HCT116 (cell line): ENCODE results near the gene CFI. TPM values are rescaled to one million over a fixed set of nuclear protein-coding genes. Genes with fewer than 3 reads are reported as not detected.

ENCODE experiments used
- ATAC-seq: fragments of 200-7000 bp; cut with Tn5 transposase; 2 replicates; pipeline ENCODE4 v1.9.1; 2020; ENCODE audit warnings: mild to moderate bottlenecking, moderate library complexity
- BruUV-seq: library from RNA; stranded (reverse); fragments of 400-500 nt; replicated peaks from 2 replicates; lab custom pipeline; 2021; lab: Mats Ljungman, UMichigan
- CTCF ChIA-PET: fragments of 300-600 bp; sonication (Branson Sonifier 250); formaldehyde crosslinking; loops from one replicate; lab custom pipeline; 2021; ENCODE audit warnings: antibody characterized with exemption; lab: Charles Lee
- POLR2A ChIA-PET: fragments of 300-600, 350-600 bp; sonication (Branson Sonifier 250); formaldehyde crosslinking; loops from one replicate; lab custom pipeline; 2021; ENCODE audit warnings: antibody characterized with exemption; lab: Charles Lee
- RAD21 ChIA-PET, 2 experiments: fragments of 300-600 bp; sonication (Branson Sonifier 250); formaldehyde crosslinking; loops; one replicate each; lab custom pipeline; 2023; ENCODE audit warnings: low total read pairs in 2 of 2; ENCODE audit not compliant: uncharacterized antibody in 2 of 2, unreplicated experiment in 2 of 2, low non-redundant PET in 1 of 2; lab: Charles Lee
- DNase-seq: peaks from one replicate; pipeline ENCODE4 v3.0.0-alpha.2; 2010; ENCODE audit warnings: low read depth, low spot score
- H2AFZ ChIP-seq: fragments of 200-600 bp; shearing (Covaris generic), sonication (generic); 2 replicates; pipeline ENCODE4 v1.6.1; 2017; ENCODE audit warnings: low read depth, mixed run types, mixed read lengths, antibody characterized with exemption, low read length; ENCODE audit not compliant: poor library complexity, severe bottlenecking
- H3K27ac ChIP-seq: 2 replicates; pipeline ENCODE4 v1.5.1; 2012; ENCODE audit warnings: low read depth, low read length
- H3K27me3 ChIP-seq: fragments of 200-600 bp; sonication (generic); 2 replicates; pipeline ENCODE4 v1.6.1; 2016; ENCODE audit warnings: mixed run types, low read length, mixed read lengths; ENCODE audit not compliant: insufficient read depth
- H3K36me3 ChIP-seq, 2 experiments: fragments of 200-500 bp in 1 of 2; fragments of 200-600 bp in 1 of 2; sonication (Bioruptor generic) in 1 of 2; sonication (generic) in 1 of 2; 2 replicates each; pipeline versions ENCODE4 v1.5.1 to v1.6.1; 2014 to 2016; ENCODE audit warnings: low read length in 2 of 2, inconsistent platforms in 1 of 2, mixed read lengths in 1 of 2, mixed run types in 1 of 2; ENCODE audit not compliant: insufficient read depth in 2 of 2, control insufficient read depth in 1 of 2
- H3K4me1 ChIP-seq, 2 experiments: fragments of 200-600 bp in 1 of 2; sonication (generic) in 1 of 2; 2 replicates each; pipeline versions ENCODE4 v1.5.1 to v1.6.1; 2012 to 2017; ENCODE audit warnings: low read length in 2 of 2, inconsistent platforms in 1 of 2, mild to moderate bottlenecking in 1 of 2, mixed read lengths in 1 of 2, mixed run types in 1 of 2, moderate library complexity in 1 of 2; ENCODE audit not compliant: insufficient read depth in 2 of 2, control insufficient read depth in 1 of 2
- H3K4me2 ChIP-seq: fragments of 200-600 bp; sonication (generic); 2 replicates; pipeline ENCODE4 v1.6.1; 2017; ENCODE audit warnings: mixed run types, low read length, mixed read lengths
- H3K4me3 ChIP-seq, 2 experiments: fragments of 200-600 bp in 1 of 2; sonication (generic) in 1 of 2; replicated peaks in 1 of 2; 2 replicates each; pipeline ENCODE4 v1.5.1; 2011 to 2016; ENCODE audit warnings: low read length in 2 of 2, control low read depth in 1 of 2, low read depth in 1 of 2, mild to moderate bottlenecking in 1 of 2, mixed read lengths in 1 of 2, mixed run types in 1 of 2
- H3K79me2 ChIP-seq: fragments of 200-600 bp; sonication (generic); 2 replicates; pipeline ENCODE4 v1.6.1; 2017; ENCODE audit warnings: mild to moderate bottlenecking, mixed run types, low read length, moderate library complexity, mixed read lengths; ENCODE audit not compliant: insufficient read depth
- H3K9ac ChIP-seq: fragments of 200-600 bp; sonication (generic); 2 replicates; pipeline ENCODE4 v1.6.1; 2016; ENCODE audit warnings: low read length, mixed read lengths
- H3K9me2 ChIP-seq: fragments of 200-600 bp; sonication (generic), shearing (Covaris generic); 2 replicates; pipeline ENCODE4 v1.6.1; 2017; ENCODE audit warnings: mixed run types, mild to moderate bottlenecking, moderate library complexity; ENCODE audit not compliant: insufficient read depth
- H3K9me3 ChIP-seq, 2 experiments: fragments of 200-500 bp in 1 of 2; fragments of 200-600 bp in 1 of 2; sonication (Bioruptor generic) in 1 of 2; sonication (generic) in 1 of 2; 2 replicates each; pipeline ENCODE4 v1.6.1; 2014 to 2017; ENCODE audit warnings: low read length in 2 of 2, mixed read lengths in 2 of 2, inconsistent platforms in 1 of 2, low read depth in 1 of 2, mild to moderate bottlenecking in 1 of 2, mixed run types in 1 of 2, moderate library complexity in 1 of 2; ENCODE audit not compliant: control insufficient read depth in 1 of 2, insufficient read depth in 1 of 2
- H4K20me1 ChIP-seq: fragments of 200-600 bp; sonication (generic), shearing (Covaris generic); 2 replicates; pipeline ENCODE4 v1.6.1; 2017; ENCODE audit warnings: mixed run types, mild to moderate bottlenecking, moderate library complexity; ENCODE audit not compliant: insufficient read depth
- CBX3 ChIP-seq: IDR thresholded peaks from 2 replicates; pipeline ENCODE4 v1.6.1; 2012; ENCODE audit warnings: low read depth
- CEBPB ChIP-seq: IDR thresholded peaks from 2 replicates; pipeline ENCODE4 v1.6.1; 2012; ENCODE audit warnings: low read depth
- EGR1 ChIP-seq: IDR thresholded peaks from 2 replicates; pipeline ENCODE4 v1.6.1; 2012; ENCODE audit warnings: low read depth
- EZH2 ChIP-seq: fragments of 200-600 bp; sonication (generic); IDR thresholded peaks from 2 replicates; pipeline ENCODE4 v1.6.1; 2017; ENCODE audit warnings: antibody characterized with exemption, mixed run types
- EZH2phosphoT487 ChIP-seq: fragments of 200-600 bp; IDR thresholded peaks from 2 replicates; pipeline ENCODE4 v1.6.1; 2018; ENCODE audit warnings: antibody characterized with exemption, borderline replicate concordance
- FOSL1 ChIP-seq: IDR thresholded peaks from 2 replicates; pipeline ENCODE4 v1.6.1; 2012; ENCODE audit warnings: low read depth
- MAX ChIP-seq: IDR thresholded peaks from 2 replicates; pipeline ENCODE4 v1.6.1; 2012
- POLR2AphosphoS5 ChIP-seq: IDR thresholded peaks from 2 replicates; pipeline ENCODE4 v1.6.1; 2011; ENCODE audit warnings: mild to moderate bottlenecking, low read depth, low read length, moderate library complexity
- RAD21 ChIP-seq: IDR thresholded peaks from 2 replicates; pipeline ENCODE4 v1.6.1; 2012; ENCODE audit warnings: low read depth, mild to moderate bottlenecking
- SRF ChIP-seq: IDR thresholded peaks from 2 replicates; pipeline ENCODE4 v1.6.1; 2012; ENCODE audit warnings: low read depth
- TCF7L2 ChIP-seq: IDR thresholded peaks from 2 replicates; pipeline ENCODE4 v1.7.0; 2011; ENCODE audit warnings: borderline replicate concordance, inconsistent platforms; ENCODE audit not compliant: insufficient read depth, insufficient read length; ENCODE audit errors: extremely low read depth
- ZNF274 ChIP-seq: fragments of 200-500 bp; sonication (Bioruptor generic); IDR thresholded peaks from 2 replicates; pipeline ENCODE4 v1.6.1; 2014; ENCODE audit warnings: mild to moderate bottlenecking, low read depth, low read length, inconsistent platforms
- intact Hi-C: fragments of 100-400 bp; cut with micrococcal nuclease; formaldehyde crosslinking; loops from 2 replicates; pipeline ENCODE4 v1.10.0; 2022
- total RNA-seq: library from RNA; stranded (reverse); gene quantifications from one replicate; pipeline ENCODE4 v1.2.1, GENCODE V29; 2021; ENCODE audit not compliant: unreplicated experiment
- TF ChIP-seq, protein P1 (sequence below): IDR thresholded peaks from 2 replicates; pipeline ENCODE4 v1.6.1; 2012
- TF ChIP-seq, protein P2 (sequence below), 3 experiments: fragments of 200-600 bp in 1 of 3; sonication (generic) in 1 of 3; IDR thresholded peaks in 2 of 3; conservative IDR thresholded peaks in 1 of 3; 2 replicates each; pipeline ENCODE4 v1.5.1; 2012 to 2017; ENCODE audit warnings: low read depth in 2 of 3, low read length in 2 of 3, antibody characterized with exemption in 1 of 3, borderline replicate concordance in 1 of 3, control low read depth in 1 of 3, mild to moderate bottlenecking in 1 of 3, mixed read lengths in 1 of 3, mixed run types in 1 of 3, moderate library complexity in 1 of 3; ENCODE audit not compliant: insufficient read depth in 1 of 3
- TF ChIP-seq, protein P3 (sequence below): IDR thresholded peaks from 2 replicates; pipeline ENCODE4 v1.6.1; 2011; ENCODE audit warnings: mild to moderate bottlenecking, low read length, moderate library complexity; ENCODE audit not compliant: insufficient replicate concordance; ENCODE audit errors: extremely low read depth

CFI gene
- total RNA-seq, 1 experiment from 2014 or later: 0.84 TPM

- TF ChIP-seq, protein P1, sequence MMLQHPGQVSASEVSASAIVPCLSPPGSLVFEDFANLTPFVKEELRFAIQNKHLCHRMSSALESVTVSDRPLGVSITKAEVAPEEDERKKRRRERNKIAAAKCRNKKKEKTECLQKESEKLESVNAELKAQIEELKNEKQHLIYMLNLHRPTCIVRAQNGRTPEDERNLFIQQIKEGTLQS: no peak
- no peak for TF ChIP-seq ZNF274
- no peak for TF ChIP-seq FOSL1
- TF ChIP-seq POLR2AphosphoS5: no peak
- TF ChIP-seq TCF7L2: no peak
- TF ChIP-seq EZH2phosphoT487: no peak
- no peak for TF ChIP-seq CBX3
- TF ChIP-seq, all 23 proteins: peak for 0
These were observed 6.7 kb downstream of the CFI start (continued) for GRCh38 chr4:109795059-109795458.

- no peak for TF ChIP-seq SRF
- TF ChIP-seq EZH2: no peak
- no peak for ATAC-seq
- POLR2A ChIA-PET: no interaction called here
These were observed 14.0 kb downstream of the CFI start for GRCh38 chr4:109787807-109788206.

DNA sequence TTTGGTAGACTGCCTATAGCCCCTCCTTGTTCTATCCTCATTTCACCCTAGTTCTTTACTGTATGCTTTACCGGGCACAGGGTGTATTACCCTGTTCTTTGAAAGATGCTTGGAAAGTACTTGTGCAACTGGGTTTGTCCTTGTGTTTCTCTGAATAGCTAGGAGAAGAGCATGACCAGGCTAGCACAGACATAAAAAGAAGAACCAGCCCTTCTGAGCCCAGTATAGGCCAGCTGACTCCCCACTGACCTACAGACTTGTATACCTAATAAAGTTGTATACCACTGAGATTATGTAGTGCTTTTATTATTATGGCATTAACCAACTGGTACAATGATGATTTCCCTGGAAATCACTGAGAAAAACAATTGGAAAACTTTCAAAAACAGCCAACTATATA, 15.0 kb downstream of the CFI start:
- BruUV-seq: no TSS peak
- POLR2A ChIA-PET: no interaction called here
- no peaks in the 10 kb centered on the region for H3K36me3 ChIP-seq
- TF ChIP-seq, protein P2, sequence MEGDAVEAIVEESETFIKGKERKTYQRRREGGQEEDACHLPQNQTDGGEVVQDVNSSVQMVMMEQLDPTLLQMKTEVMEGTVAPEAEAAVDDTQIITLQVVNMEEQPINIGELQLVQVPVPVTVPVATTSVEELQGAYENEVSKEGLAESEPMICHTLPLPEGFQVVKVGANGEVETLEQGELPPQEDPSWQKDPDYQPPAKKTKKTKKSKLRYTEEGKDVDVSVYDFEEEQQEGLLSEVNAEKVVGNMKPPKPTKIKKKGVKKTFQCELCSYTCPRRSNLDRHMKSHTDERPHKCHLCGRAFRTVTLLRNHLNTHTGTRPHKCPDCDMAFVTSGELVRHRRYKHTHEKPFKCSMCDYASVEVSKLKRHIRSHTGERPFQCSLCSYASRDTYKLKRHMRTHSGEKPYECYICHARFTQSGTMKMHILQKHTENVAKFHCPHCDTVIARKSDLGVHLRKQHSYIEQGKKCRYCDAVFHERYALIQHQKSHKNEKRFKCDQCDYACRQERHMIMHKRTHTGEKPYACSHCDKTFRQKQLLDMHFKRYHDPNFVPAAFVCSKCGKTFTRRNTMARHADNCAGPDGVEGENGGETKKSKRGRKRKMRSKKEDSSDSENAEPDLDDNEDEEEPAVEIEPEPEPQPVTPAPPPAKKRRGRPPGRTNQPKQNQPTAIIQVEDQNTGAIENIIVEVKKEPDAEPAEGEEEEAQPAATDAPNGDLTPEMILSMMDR (IDR thresholded peaks at IDR 0.05 in 2 of 3, conservative IDR thresholded peaks at IDR 0.05 in 1 of 3; ENCODE audit: borderline replicate concordance in 1 of 3, insufficient read depth in 1 of 3, low read depth in 2 of 3, low read length in 2 of 3): no peak
- TF ChIP-seq RAD21 (no peak), MAX (no peak), EZH2 (no peak), CEBPB (no peak), EGR1 (no peak)
- TF ChIP-seq, protein P1: no peak
- TF ChIP-seq, protein P3, sequence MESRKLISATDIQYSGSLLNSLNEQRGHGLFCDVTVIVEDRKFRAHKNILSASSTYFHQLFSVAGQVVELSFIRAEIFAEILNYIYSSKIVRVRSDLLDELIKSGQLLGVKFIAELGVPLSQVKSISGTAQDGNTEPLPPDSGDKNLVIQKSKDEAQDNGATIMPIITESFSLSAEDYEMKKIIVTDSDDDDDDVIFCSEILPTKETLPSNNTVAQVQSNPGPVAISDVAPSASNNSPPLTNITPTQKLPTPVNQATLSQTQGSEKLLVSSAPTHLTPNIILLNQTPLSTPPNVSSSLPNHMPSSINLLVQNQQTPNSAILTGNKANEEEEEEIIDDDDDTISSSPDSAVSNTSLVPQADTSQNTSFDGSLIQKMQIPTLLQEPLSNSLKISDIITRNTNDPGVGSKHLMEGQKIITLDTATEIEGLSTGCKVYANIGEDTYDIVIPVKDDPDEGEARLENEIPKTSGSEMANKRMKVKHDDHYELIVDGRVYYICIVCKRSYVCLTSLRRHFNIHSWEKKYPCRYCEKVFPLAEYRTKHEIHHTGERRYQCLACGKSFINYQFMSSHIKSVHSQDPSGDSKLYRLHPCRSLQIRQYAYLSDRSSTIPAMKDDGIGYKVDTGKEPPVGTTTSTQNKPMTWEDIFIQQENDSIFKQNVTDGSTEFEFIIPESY: no peak

More at GRCh38 chr4:109787807-109788206, 14.0 kb downstream of the CFI start:
- H3K4me1 ChIP-seq: no peaks in the 10 kb centered on the region
- H3K4me3 ChIP-seq: no peak overlapping the region
- H3K79me2 ChIP-seq: no peaks in the 10 kb centered on the region
- H3K4me2 ChIP-seq: no peak overlapping the region
- no peaks in the 10 kb centered on the region for H3K27me3 ChIP-seq
- H3K9me2 ChIP-seq: no peaks in the 10 kb centered on the region
- no peaks in the 10 kb centered on the region for H3K36me3 ChIP-seq
- RAD21 ChIA-PET: no interaction called here
- no peaks in the 10 kb centered on the region for H4K20me1 ChIP-seq
- BruUV-seq: no TSS peak
- DNase-seq: no peak
- H3K9me3 ChIP-seq: no peaks in the 10 kb centered on the region
- H3K9ac ChIP-seq: no peak overlapping the region
- CTCF ChIA-PET: no interaction called here
- no peak overlapping the region for H3K27ac ChIP-seq
- H2AFZ ChIP-seq: no peak overlapping the region
- intact Hi-C loops: no loop called here

More for the DNA sequence above, 15.0 kb downstream of the CFI start:
- Histone ChIP-seq H3K9me2 (no peaks in the 10 kb centered on the region), H3K9ac (no peak overlapping the region), H4K20me1 (no peaks in the 10 kb centered on the region), H3K9me3 (no peaks in the 10 kb centered on the region), H3K27me3 (no peaks in the 10 kb centered on the region), H3K27ac (no peak overlapping the region), H3K79me2 (no peaks in the 10 kb centered on the region), H3K4me3 (no peak overlapping the region), H2AFZ (peak overlapping the region; percentile 22), H3K4me1 (no peaks in the 10 kb centered on the region), H3K4me2 (no peak overlapping the region)
- no peak for DNase-seq
- CTCF ChIA-PET: no interaction called here
- ATAC-seq: no peak
- intact Hi-C loops: no loop called here
- RAD21 ChIA-PET: no interaction called here
